Large intestine (tissue), 3 donors: Measurements from ENCODE around the gene KCTD5. TPM values are rescaled to one million over a fixed set of nuclear protein-coding genes. Genes with fewer than 3 reads are reported as not detected.

Source experiments
- DNase-seq, 2 donors: peaks; one replicate each; pipeline versions ENCODE4 v3.0.0 to v3.0.0-alpha.2; 2013
- H3K27ac ChIP-seq: one replicate; pipeline ENCODE4 v1.5.1; 2013; ENCODE audit warnings: low read length
- H3K27me3 ChIP-seq: 2 replicates; pipeline ENCODE4 v1.6.1; 2013; ENCODE audit warnings: low read length; ENCODE audit not compliant: control insufficient read depth, insufficient read depth
- H3K36me3 ChIP-seq: 2 replicates; pipeline ENCODE4 v1.6.1; 2013; ENCODE audit warnings: low read length; ENCODE audit not compliant: control insufficient read depth, insufficient read depth
- H3K4me1 ChIP-seq: one replicate; pipeline ENCODE4 v1.6.1; 2013; ENCODE audit warnings: low read length; ENCODE audit not compliant: control insufficient read depth, insufficient read depth
- H3K4me3 ChIP-seq: one replicate; pipeline ENCODE4 v1.5.1; 2013; ENCODE audit warnings: low read length
- H3K9me3 ChIP-seq: one replicate; pipeline ENCODE4 v1.6.1; 2013; ENCODE audit warnings: mild to moderate bottlenecking, low read depth, low read length, moderate library complexity; ENCODE audit not compliant: control insufficient read depth
- WGBS: methylation state at CpG from one replicate; pipeline ENCODE4 v1.1.5; 2013; ENCODE audit warnings: low lambda C conversion rate; ENCODE audit not compliant: insufficient coverage; 5-methylcytosine and 5-hydroxymethylcytosine counted together
- polyA plus RNA-seq: library from polyadenylated mRNA; unstranded; fragments of 120-200 nt; gene quantifications from one replicate; pipeline ENCODE4 v1.2.1, GENCODE V29; 2013

Gene KCTD5
- polyA plus RNA-seq, 1 donor, result 20.0 TPM

DNA sequence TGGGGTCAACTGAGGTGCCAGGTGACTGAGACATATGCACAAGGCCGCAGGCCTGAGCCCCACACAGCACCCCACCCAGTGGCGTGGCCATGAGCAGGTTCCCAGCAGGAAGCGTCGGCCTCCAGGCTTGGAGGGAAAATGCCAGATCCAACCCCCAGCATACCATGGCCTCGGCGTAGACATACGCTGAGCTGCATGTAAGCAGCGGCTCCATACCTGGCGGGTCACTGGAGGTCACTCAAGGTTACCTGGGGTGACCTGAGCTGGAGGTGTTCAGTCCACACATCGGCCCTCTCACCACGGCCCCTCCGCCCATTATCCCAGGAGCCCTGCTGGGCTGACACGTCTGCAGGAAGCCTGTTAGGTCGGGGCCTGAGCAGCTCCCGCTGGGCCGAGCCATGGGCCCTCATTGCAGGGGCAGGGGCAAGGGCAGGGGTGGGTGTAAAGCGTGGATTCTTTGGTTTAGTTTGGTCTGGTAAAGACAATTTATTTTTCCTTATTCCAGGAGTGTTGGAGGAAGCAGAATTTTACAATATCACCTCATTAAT lies 15.2 kb downstream of the KCTD5 start:
- no CpG with 5 or more reads among the region's 17 CpGs for WGBS
- no peak for DNase-seq
- no peaks in the 10 kb centered on the region for H3K9me3 ChIP-seq
- H3K4me1 ChIP-seq, result no peaks in the 10 kb centered on the region
- H3K4me3 ChIP-seq, result no peak overlapping the region
- H3K27ac ChIP-seq, result no peak overlapping the region
- H3K27me3 ChIP-seq, result no peaks in the 10 kb centered on the region
- peaks cover 54% of the 10 kb centered on the region for H3K36me3 ChIP-seq

DNA sequence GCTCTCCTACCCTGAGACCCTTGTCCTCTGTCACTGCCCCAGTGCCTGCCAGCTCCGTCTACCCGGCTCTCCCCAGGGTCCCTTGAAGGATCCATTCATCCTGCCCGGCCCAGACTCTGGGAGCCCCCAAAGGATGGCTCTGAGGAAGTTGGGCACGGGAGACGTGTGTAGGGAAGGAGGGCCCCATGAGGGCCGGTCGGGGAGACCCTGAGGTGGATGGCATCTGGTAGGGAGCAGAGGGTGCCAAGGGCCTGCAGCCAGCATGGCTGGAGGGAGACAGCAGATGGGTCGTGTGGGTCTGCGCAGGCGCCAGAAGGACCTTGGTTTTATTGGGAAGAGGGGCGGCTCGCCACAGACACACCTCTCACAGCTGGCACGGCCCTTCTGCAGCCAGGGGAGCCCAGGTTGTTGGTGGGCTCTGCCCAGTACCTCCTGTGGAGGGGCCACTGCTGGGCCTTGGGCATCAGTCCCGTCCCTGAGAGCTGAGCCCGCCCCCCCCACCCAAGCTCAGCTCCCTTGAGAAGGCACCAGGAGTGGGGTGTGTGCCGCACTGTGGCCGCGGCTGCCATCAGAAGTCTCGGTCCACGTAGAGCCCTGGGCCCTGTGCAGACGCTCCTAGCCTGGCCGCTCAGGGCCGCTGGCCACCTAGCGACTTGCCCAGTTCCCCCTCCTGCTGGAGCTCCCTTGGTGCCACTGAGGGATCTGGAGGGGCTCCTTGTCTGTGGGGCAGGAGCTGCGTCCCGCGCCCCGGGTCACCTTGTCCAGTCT lies 16.0 kb downstream of the KCTD5 start:
- Histone ChIP-seq H3K9me3 (no peaks in the 10 kb centered on the region), H3K36me3 (peaks cover 62% of the 10 kb centered on the region)

GRCh38 chr16:2698965-2699750 lies 16.8 kb downstream of the KCTD5 start:
- DNase-seq, result no peak
- H3K4me3 ChIP-seq, result no peak overlapping the region
- WGBS, result 90% methylated on average over 2 of the region's 32 CpGs
- H3K36me3 ChIP-seq, result peaks cover 64% of the 10 kb centered on the region
- no peaks in the 10 kb centered on the region for H3K27me3 ChIP-seq
- H3K9me3 ChIP-seq, result no peaks in the 10 kb centered on the region
- no peaks in the 10 kb centered on the region for H3K4me1 ChIP-seq
- no peak overlapping the region for H3K27ac ChIP-seq

More for the DNA sequence above, 16.0 kb downstream of the KCTD5 start:
- Histone ChIP-seq H3K27me3 (no peaks in the 10 kb centered on the region), H3K4me1 (no peaks in the 10 kb centered on the region), H3K27ac (no peak overlapping the region), H3K4me3 (no peak overlapping the region)
- no CpG with 5 or more reads among the region's 28 CpGs for WGBS
- no peak for DNase-seq

GRCh38 chr16:2699791-2700600 lies 17.7 kb downstream of the KCTD5 start:
- Histone ChIP-seq H3K27me3 (no peaks in the 10 kb centered on the region), H3K4me1 (no peaks in the 10 kb centered on the region), H3K9me3 (no peaks in the 10 kb centered on the region), H3K36me3 (peaks cover 72% of the 10 kb centered on the region), H3K4me3 (no peak overlapping the region), H3K27ac (no peak overlapping the region)
- no peak for DNase-seq
- WGBS, result no CpG with 5 or more reads among the region's 28 CpGs

GRCh38 chr16:2700786-2701185 lies 18.5 kb downstream of the KCTD5 start:
- no peak overlapping the region for H3K4me3 ChIP-seq
- H3K27ac ChIP-seq, result no peak overlapping the region
- peaks cover 78% of the 10 kb centered on the region for H3K36me3 ChIP-seq
- H3K27me3 ChIP-seq, result no peaks in the 10 kb centered on the region
- DNase-seq, result no peak
- WGBS, result no CpG with 5 or more reads among the region's 13 CpGs
- H3K9me3 ChIP-seq, result no peaks in the 10 kb centered on the region
- H3K4me1 ChIP-seq, result no peaks in the 10 kb centered on the region

- no CpG with 5 or more reads among the region's 15 CpGs for WGBS
- no peaks in the 10 kb centered on the region for H3K27me3 ChIP-seq
- H3K4me1 ChIP-seq, result no peaks in the 10 kb centered on the region
- no peak for DNase-seq
- no peaks in the 10 kb centered on the region for H3K9me3 ChIP-seq
- H3K27ac ChIP-seq, result no peak overlapping the region
- H3K4me3 ChIP-seq, result no peak overlapping the region
- peaks cover 82% of the 10 kb centered on the region for H3K36me3 ChIP-seq
Observed at GRCh38 chr16:2701272-2701671, 18.9 kb downstream of the KCTD5 start.

- Histone ChIP-seq H3K9me3 (no peaks in the 10 kb centered on the region), H3K4me3 (no peak overlapping the region), H3K27me3 (no peaks in the 10 kb centered on the region), H3K36me3 (peaks cover 79% of the 10 kb centered on the region), H3K4me1 (no peaks in the 10 kb centered on the region), H3K27ac (no peak overlapping the region)
- WGBS, result no CpG with 5 or more reads among the region's 29 CpGs
- DNase-seq, result no peak
Observed at GRCh38 chr16:2701713-2702437, 19.6 kb downstream of the KCTD5 start.

GRCh38 chr16:2702438-2702825 lies 20.1 kb downstream of the KCTD5 start:
- no peak for DNase-seq
- H3K27ac ChIP-seq, result no peak overlapping the region
- H3K9me3 ChIP-seq, result no peaks in the 10 kb centered on the region
- no peaks in the 10 kb centered on the region for H3K27me3 ChIP-seq
- H3K4me1 ChIP-seq, result no peaks in the 10 kb centered on the region
- WGBS, result no CpG with 5 or more reads among the region's 13 CpGs
- H3K36me3 ChIP-seq, result peaks cover 79% of the 10 kb centered on the region
- no peak overlapping the region for H3K4me3 ChIP-seq

- no peak overlapping the region for H3K4me3 ChIP-seq
- WGBS, result no CpG with 5 or more reads among the region's 28 CpGs
- H3K27ac ChIP-seq, result no peak overlapping the region
- no peaks in the 10 kb centered on the region for H3K27me3 ChIP-seq
- peaks cover 80% of the 10 kb centered on the region for H3K36me3 ChIP-seq
- no peaks in the 10 kb centered on the region for H3K4me1 ChIP-seq
- no peaks in the 10 kb centered on the region for H3K9me3 ChIP-seq
- no peak for DNase-seq
Observed at GRCh38 chr16:2702871-2703745, 20.8 kb downstream of the KCTD5 start.
